Measurements from ENCODE around the gene DMD.

Gene DMD

GRCh38 chrX:33001107-33001506 lies 210.2 kb downstream of the DMD start:
- no peak for DNase-seq (ENCODE audit: low read depth)
- no peak for TF ChIP-seq MYC (IDR thresholded peaks at IDR 0.05; ENCODE audit: low read depth, low read length)
- no peak for TF ChIP-seq POLR2A (IDR thresholded peaks at IDR 0.05; ENCODE audit: extremely low read depth, insufficient read length)
- TF ChIP-seq CTCF (IDR thresholded peaks at IDR 0.05; ENCODE audit: low read depth, low read length), result no peak
- TF ChIP-seq MAX (IDR thresholded peaks at IDR 0.05; ENCODE audit: low read depth, low read length), result no peak
- no peak overlapping the region for H3K4me3 ChIP-seq (ENCODE audit: low read depth, low read length)

GRCh38 chrX:32998776-32999175 lies 212.6 kb downstream of the DMD start:
- no peak overlapping the region for H3K4me3 ChIP-seq (ENCODE audit: low read depth, low read length)
- DNase-seq (ENCODE audit: low read depth), result no peak
- no peak for TF ChIP-seq CTCF (IDR thresholded peaks at IDR 0.05; ENCODE audit: low read depth, low read length)
- TF ChIP-seq POLR2A (IDR thresholded peaks at IDR 0.05; ENCODE audit: extremely low read depth, insufficient read length), result no peak
- TF ChIP-seq MYC (IDR thresholded peaks at IDR 0.05; ENCODE audit: low read depth, low read length), result no peak
- no peak for TF ChIP-seq MAX (IDR thresholded peaks at IDR 0.05; ENCODE audit: low read depth, low read length)

- no peak for DNase-seq (ENCODE audit: low read depth)
- TF ChIP-seq MAX (IDR thresholded peaks at IDR 0.05; ENCODE audit: low read depth, low read length) (no peak), MYC (IDR thresholded peaks at IDR 0.05; ENCODE audit: low read depth, low read length) (no peak), CTCF (IDR thresholded peaks at IDR 0.05; ENCODE audit: low read depth, low read length) (no peak), POLR2A (IDR thresholded peaks at IDR 0.05; ENCODE audit: extremely low read depth, insufficient read length) (no peak)
- no peak overlapping the region for H3K4me3 ChIP-seq (ENCODE audit: low read depth, low read length)
Measured at GRCh38 chrX:32995427-32995826, 215.9 kb downstream of the DMD start.

GRCh38 chrX:32987142-32987541 lies 224.2 kb downstream of the DMD start:
- no peak overlapping the region for H3K4me3 ChIP-seq (ENCODE audit: low read depth, low read length)
- no peak for DNase-seq (ENCODE audit: low read depth)
- TF ChIP-seq MYC (IDR thresholded peaks at IDR 0.05; ENCODE audit: low read depth, low read length) (no peak), MAX (IDR thresholded peaks at IDR 0.05; ENCODE audit: low read depth, low read length) (no peak), POLR2A (IDR thresholded peaks at IDR 0.05; ENCODE audit: extremely low read depth, insufficient read length) (no peak), CTCF (IDR thresholded peaks at IDR 0.05; ENCODE audit: low read depth, low read length) (no peak)

GRCh38 chrX:32985544-32985943 lies 225.8 kb downstream of the DMD start:
- DNase-seq (ENCODE audit: low read depth), result no peak
- TF ChIP-seq MYC (IDR thresholded peaks at IDR 0.05; ENCODE audit: low read depth, low read length), result no peak
- no peak for TF ChIP-seq POLR2A (IDR thresholded peaks at IDR 0.05; ENCODE audit: extremely low read depth, insufficient read length)
- TF ChIP-seq CTCF (IDR thresholded peaks at IDR 0.05; ENCODE audit: low read depth, low read length), result no peak
- TF ChIP-seq MAX (IDR thresholded peaks at IDR 0.05; ENCODE audit: low read depth, low read length), result no peak
- H3K4me3 ChIP-seq (ENCODE audit: low read depth, low read length), result no peak overlapping the region

All from NB4 (cell line).